SK-N-SH treated with all-trans-retinoic acid at 6 μM for 48 hours (cell line): Measurements from ENCODE around the gene ST8SIA2.

Experiments
- ATAC-seq: fragments of 200-7000 bp; cut with Tn5 transposase; 3 replicates; pipeline ENCODE4 v1.9.1; 2020; ENCODE audit warnings: mild to moderate bottlenecking, moderate library complexity
- ARNTL ChIP-seq: fragments of 450-650 bp; formaldehyde crosslinking; IDR thresholded peaks from 2 replicates; pipeline ENCODE4 v1.5.0; 2020; ENCODE audit warnings: low read depth, mild to moderate bottlenecking, moderate library complexity, borderline replicate concordance
- BACH2 ChIP-seq: fragments of 250-450 bp; sonication (Bioruptor Pico); IDR thresholded peaks from 2 replicates; pipeline ENCODE4 v1.9.0; 2021; ENCODE audit warnings: mild to moderate bottlenecking, borderline replicate concordance
- CSDC2 ChIP-seq: fragments of 250-450 bp; sonication (Bioruptor Pico); IDR thresholded peaks from 2 replicates; pipeline ENCODE4 v1.5.0; 2020; ENCODE audit warnings: mild to moderate bottlenecking, moderate library complexity
- ESRRG ChIP-seq: fragments of 250-450 bp; sonication (Bioruptor Pico); IDR thresholded peaks from 2 replicates; pipeline ENCODE4 v1.6.1; 2021; ENCODE audit warnings: mild to moderate bottlenecking
- ISL1 ChIP-seq: fragments of 250-450 bp; sonication (Bioruptor Pico); IDR thresholded peaks from 2 replicates; pipeline ENCODE4 v2.1.2; 2022; ENCODE audit warnings: mild to moderate bottlenecking, moderate library complexity
- OSR1 ChIP-seq: fragments of 250-450 bp; sonication (Bioruptor Pico); IDR thresholded peaks from 2 replicates; pipeline ENCODE4 v1.8.0; 2022; ENCODE audit warnings: moderate library complexity, mild to moderate bottlenecking, inconsistent platforms
- PATZ1 ChIP-seq: fragments of 250-450 bp; sonication (Bioruptor Pico); IDR thresholded peaks from 2 replicates; pipeline ENCODE4 v1.8.0; 2020; ENCODE audit warnings: mild to moderate bottlenecking, moderate library complexity, borderline replicate concordance
- POU6F1 ChIP-seq: fragments of 250-450 bp; sonication (Bioruptor Pico); IDR thresholded peaks from 2 replicates; pipeline ENCODE4 v1.8.0; 2021; ENCODE audit warnings: low read depth, mild to moderate bottlenecking, moderate library complexity, borderline replicate concordance
- RARB ChIP-seq: fragments of 250-450 bp; sonication (Bioruptor Pico); IDR thresholded peaks from 2 replicates; pipeline ENCODE4 v1.8.0; 2021; ENCODE audit warnings: mild to moderate bottlenecking, moderate library complexity
- SNAI2 ChIP-seq: fragments of 250-450 bp; sonication (Bioruptor Pico); IDR thresholded peaks from 2 replicates; pipeline ENCODE4 v1.5.0; 2020; ENCODE audit warnings: mild to moderate bottlenecking, moderate library complexity
- TCF4 ChIP-seq: fragments of 250-450 bp; sonication (Bioruptor Pico); IDR thresholded peaks from 2 replicates; pipeline ENCODE4 v1.8.0; 2021; ENCODE audit warnings: mild to moderate bottlenecking, moderate library complexity, borderline replicate concordance
- TOX ChIP-seq: fragments of 250-450 bp; sonication (Bioruptor Pico); IDR thresholded peaks from 2 replicates; pipeline ENCODE4 v1.8.0; 2021; ENCODE audit warnings: mild to moderate bottlenecking, moderate library complexity, borderline replicate concordance
- TSHZ2 ChIP-seq: fragments of 250-450 bp; sonication (Bioruptor Pico); IDR thresholded peaks from 2 replicates; pipeline ENCODE4 v1.5.0; 2020; ENCODE audit warnings: mild to moderate bottlenecking, moderate library complexity
- ZFP3 ChIP-seq: fragments of 250-450 bp; sonication (Bioruptor Pico); IDR thresholded peaks from 2 replicates; pipeline ENCODE4 v1.5.0; 2020; ENCODE audit warnings: mild to moderate bottlenecking, moderate library complexity
- ZFP30 ChIP-seq: fragments of 450-650 bp; formaldehyde crosslinking; IDR thresholded peaks from 2 replicates; pipeline ENCODE4 v1.5.0; 2022; ENCODE audit warnings: mild to moderate bottlenecking, moderate library complexity
- ZNF70 ChIP-seq: fragments of 450-650 bp; formaldehyde crosslinking; IDR thresholded peaks from 2 replicates; pipeline ENCODE4 v1.5.0; 2020; ENCODE audit warnings: mild to moderate bottlenecking, moderate library complexity
- ZNF8 ChIP-seq: fragments of 450-650 bp; formaldehyde crosslinking; IDR thresholded peaks from 2 replicates; pipeline ENCODE4 v1.5.0; 2020; ENCODE audit warnings: mild to moderate bottlenecking, moderate library complexity
- TF ChIP-seq, protein P1 (sequence below): fragments of 250-450 bp; sonication (Bioruptor Pico); IDR thresholded peaks from 2 replicates; pipeline ENCODE4 v1.5.1; 2021; ENCODE audit warnings: mild to moderate bottlenecking, moderate library complexity
- TF ChIP-seq, protein P2 (sequence below): fragments of 250-450 bp; sonication (Bioruptor Pico); IDR thresholded peaks from 2 replicates; pipeline ENCODE4 v1.5.1; 2020; ENCODE audit warnings: low read depth, mild to moderate bottlenecking, moderate library complexity

Gene ST8SIA2

DNA sequence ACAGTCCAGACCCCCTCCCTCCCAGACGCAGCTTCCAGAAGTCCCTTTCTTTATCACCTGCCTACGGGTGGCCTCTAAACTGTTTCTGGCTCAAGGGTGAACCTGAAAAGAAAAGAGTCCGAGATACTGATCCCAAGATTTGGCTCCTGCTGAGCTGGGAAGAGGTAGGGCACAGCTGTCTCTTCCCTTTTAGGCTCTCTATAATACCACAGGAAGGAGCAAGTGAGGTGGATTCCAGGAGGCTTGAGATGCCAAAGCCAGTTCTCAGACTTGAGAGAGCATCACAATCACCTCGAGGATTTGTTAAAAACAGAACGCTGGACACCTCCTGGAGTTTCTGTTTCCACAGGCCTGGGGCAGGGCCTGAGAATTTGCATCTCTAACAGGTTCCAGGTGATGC lies 12.3 kb downstream of the ST8SIA2 start:
- TF ChIP-seq RARB = no peak
- TF ChIP-seq, protein P1, sequence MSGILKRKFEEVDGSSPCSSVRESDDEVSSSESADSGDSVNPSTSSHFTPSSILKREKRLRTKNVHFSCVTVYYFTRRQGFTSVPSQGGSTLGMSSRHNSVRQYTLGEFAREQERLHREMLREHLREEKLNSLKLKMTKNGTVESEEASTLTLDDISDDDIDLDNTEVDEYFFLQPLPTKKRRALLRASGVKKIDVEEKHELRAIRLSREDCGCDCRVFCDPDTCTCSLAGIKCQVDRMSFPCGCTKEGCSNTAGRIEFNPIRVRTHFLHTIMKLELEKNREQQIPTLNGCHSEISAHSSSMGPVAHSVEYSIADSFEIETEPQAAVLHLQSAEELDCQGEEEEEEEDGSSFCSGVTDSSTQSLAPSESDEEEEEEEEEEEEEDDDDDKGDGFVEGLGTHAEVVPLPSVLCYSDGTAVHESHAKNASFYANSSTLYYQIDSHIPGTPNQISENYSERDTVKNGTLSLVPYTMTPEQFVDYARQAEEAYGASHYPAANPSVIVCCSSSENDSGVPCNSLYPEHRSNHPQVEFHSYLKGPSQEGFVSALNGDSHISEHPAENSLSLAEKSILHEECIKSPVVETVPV (CRISPR knock-in tag) = no peak
- TF ChIP-seq BACH2 (CRISPR knock-in tag) = no peak
- no peak for TF ChIP-seq ESRRG (CRISPR knock-in tag)
- no peak for TF ChIP-seq TOX (CRISPR knock-in tag)
- no peak for TF ChIP-seq OSR1 (CRISPR knock-in tag)
- no peak for TF ChIP-seq ARNTL (CRISPR knock-in tag)
- TF ChIP-seq ZFP30 = no peak
- no peak for ATAC-seq

DNA sequence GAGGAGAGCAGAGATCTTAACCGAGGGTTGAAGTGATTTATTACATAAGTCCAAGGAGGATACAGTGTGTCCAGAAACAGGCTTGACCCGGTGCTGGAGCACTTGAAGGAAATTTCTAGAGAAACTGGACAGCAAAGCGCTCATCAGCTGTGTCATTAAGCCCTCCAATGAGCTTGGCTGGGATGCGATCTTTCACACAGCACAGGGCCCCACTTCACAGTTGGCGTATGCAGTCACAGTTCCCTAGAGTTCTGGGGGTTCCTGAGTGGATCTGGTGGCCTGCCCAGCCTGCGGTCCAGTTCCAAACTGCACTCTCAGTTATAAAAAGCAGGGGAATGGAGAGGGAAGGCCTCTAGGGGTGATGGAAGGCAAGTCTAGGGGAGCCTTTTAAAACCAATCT lies 13.6 kb downstream of the ST8SIA2 start:
- ATAC-seq = no peak
- TF ChIP-seq BACH2 (CRISPR knock-in tag) = no peak
- TF ChIP-seq TSHZ2 (CRISPR knock-in tag) = no peak
- TF ChIP-seq ESRRG (CRISPR knock-in tag) = no peak
- no peak for TF ChIP-seq ISL1
- no peak for TF ChIP-seq ZNF8 (CRISPR knock-in tag)
- TF ChIP-seq ZFP30 = no peak
- TF ChIP-seq CSDC2 (CRISPR knock-in tag) = no peak
- TF ChIP-seq PATZ1 (CRISPR knock-in tag) = no peak
- TF ChIP-seq SNAI2 = no peak
- no peak for TF ChIP-seq OSR1 (CRISPR knock-in tag)
- no peak for TF ChIP-seq ZFP3 (CRISPR knock-in tag)

GRCh38 chr15:92407916-92408315 lies 14.2 kb downstream of the ST8SIA2 start:
- no peak for TF ChIP-seq CSDC2 (CRISPR knock-in tag)
- TF ChIP-seq, protein P2, sequence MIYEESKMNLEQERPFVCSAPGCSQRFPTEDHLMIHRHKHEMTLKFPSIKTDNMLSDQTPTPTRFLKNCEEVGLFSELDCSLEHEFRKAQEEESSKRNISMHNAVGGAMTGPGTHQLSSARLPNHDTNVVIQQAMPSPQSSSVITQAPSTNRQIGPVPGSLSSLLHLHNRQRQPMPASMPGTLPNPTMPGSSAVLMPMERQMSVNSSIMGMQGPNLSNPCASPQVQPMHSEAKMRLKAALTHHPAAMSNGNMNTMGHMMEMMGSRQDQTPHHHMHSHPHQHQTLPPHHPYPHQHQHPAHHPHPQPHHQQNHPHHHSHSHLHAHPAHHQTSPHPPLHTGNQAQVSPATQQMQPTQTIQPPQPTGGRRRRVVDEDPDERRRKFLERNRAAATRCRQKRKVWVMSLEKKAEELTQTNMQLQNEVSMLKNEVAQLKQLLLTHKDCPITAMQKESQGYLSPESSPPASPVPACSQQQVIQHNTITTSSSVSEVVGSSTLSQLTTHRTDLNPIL = no peak
- no peak for TF ChIP-seq SNAI2
- TF ChIP-seq TSHZ2 (CRISPR knock-in tag) = no peak
- no peak for TF ChIP-seq BACH2 (CRISPR knock-in tag)
- no peak for TF ChIP-seq ZNF70 (CRISPR knock-in tag)
- TF ChIP-seq ISL1 = no peak
- no peak for TF ChIP-seq ZNF8 (CRISPR knock-in tag)
- no peak for TF ChIP-seq TCF4 (CRISPR knock-in tag)
- TF ChIP-seq POU6F1 = no peak
- no peak for TF ChIP-seq RARB
- no peak for ATAC-seq
